ENCODE measurements around the gene ZNF684. TPM values are rescaled to one million over a fixed set of nuclear protein-coding genes. Genes with fewer than 3 reads are reported as not detected.

The ZNF684 gene
- 1.5 TPM for polyA plus RNA-seq (2012; ENCODE audit: insufficient read length, low read depth)

- TF ChIP-seq POLR2AphosphoS5 (IDR thresholded peaks at IDR 0.05; ENCODE audit: low read depth, low read length) (0 out of 2 replicates have a peak, but pooled peaks have one; percentile 46), REST (IDR thresholded peaks at IDR 0.05; ENCODE audit: insufficient read depth in 1 of 2, low read depth in 2 of 2, low read length in 2 of 2) (no peak), TAF1 (IDR thresholded peaks at IDR 0.05; ENCODE audit: borderline replicate concordance, insufficient read depth, low read length) (0 out of 2 replicates have a peak, but pooled peaks have one; percentile 49), SIN3A (IDR thresholded peaks at IDR 0.05; ENCODE audit: borderline replicate concordance, insufficient read depth, low read length) (no peak)
These were observed at the start of gene ZNF684 for GRCh38 chr1:40531381-40532061. TSS of gene ZNF684 (plus strand) at chr1:40531637. CDS start at chr1:40533167, 1,530 bp downstream.

GRCh38 chr1:40495315-40495903 is 36.0 kb upstream of the ZNF684 start:
- TF ChIP-seq TAF1 (IDR thresholded peaks at IDR 0.05; ENCODE audit: borderline replicate concordance, insufficient read depth, low read length) (no peak), FOXP2 (optimal IDR thresholded peaks at IDR 0.05; ENCODE audit: borderline replicate concordance, extremely low read depth, extremely low read length, insufficient read depth) (no peak), REST (IDR thresholded peaks at IDR 0.05; ENCODE audit: insufficient read depth in 1 of 2, low read depth in 2 of 2, low read length in 2 of 2) (no peak), SIN3A (IDR thresholded peaks at IDR 0.05; ENCODE audit: borderline replicate concordance, insufficient read depth, low read length) (no peak), POLR2AphosphoS5 (IDR thresholded peaks at IDR 0.05; ENCODE audit: low read depth, low read length) (no peak)

- TF ChIP-seq TAF1 (IDR thresholded peaks at IDR 0.05; ENCODE audit: borderline replicate concordance, insufficient read depth, low read length) (no peak), POLR2AphosphoS5 (IDR thresholded peaks at IDR 0.05; ENCODE audit: low read depth, low read length) (no peak), REST (IDR thresholded peaks at IDR 0.05; ENCODE audit: insufficient read depth in 1 of 2, low read depth in 2 of 2, low read length in 2 of 2) (no peak), SIN3A (IDR thresholded peaks at IDR 0.05; ENCODE audit: borderline replicate concordance, insufficient read depth, low read length) (no peak), FOXP2 (optimal IDR thresholded peaks at IDR 0.05; ENCODE audit: borderline replicate concordance, extremely low read depth, extremely low read length, insufficient read depth) (no peak)
These were observed 23.5 kb upstream of the ZNF684 start for GRCh38 chr1:40507973-40508372.

GRCh38 chr1:40508375-40509341 is 22.8 kb upstream of the ZNF684 start, which contains the start of gene EXO5:
TSS of gene EXO5 (plus strand) at chr1:40508767. CDS start at chr1:40514545, 5,778 bp downstream.
- TF ChIP-seq POLR2AphosphoS5 (IDR thresholded peaks at IDR 0.05; ENCODE audit: low read depth, low read length) = peak; percentile 68
- TF ChIP-seq FOXP2 (optimal IDR thresholded peaks at IDR 0.05; ENCODE audit: borderline replicate concordance, extremely low read depth, extremely low read length, insufficient read depth) = no peak
- TF ChIP-seq TAF1 (IDR thresholded peaks at IDR 0.05; ENCODE audit: borderline replicate concordance, insufficient read depth, low read length) = peak; percentile 54; the same call in 1 of the 2 replicates

- no peak for TF ChIP-seq SIN3A (IDR thresholded peaks at IDR 0.05; ENCODE audit: borderline replicate concordance, insufficient read depth, low read length)
- TF ChIP-seq REST (IDR thresholded peaks at IDR 0.05; ENCODE audit: insufficient read depth in 1 of 2, low read depth in 2 of 2, low read length in 2 of 2) = no peak
- no peak for TF ChIP-seq FOXP2 (optimal IDR thresholded peaks at IDR 0.05; ENCODE audit: borderline replicate concordance, extremely low read depth, extremely low read length, insufficient read depth)
- TF ChIP-seq POLR2AphosphoS5 (IDR thresholded peaks at IDR 0.05; ENCODE audit: low read depth, low read length) = no peak
- TF ChIP-seq TAF1 (IDR thresholded peaks at IDR 0.05; ENCODE audit: borderline replicate concordance, insufficient read depth, low read length) = no peak
These were observed 11.9 kb upstream of the ZNF684 start for GRCh38 chr1:40519517-40519916.
